ENCODE results near the gene SCGB1C1.
A peak's percentile ranks its signal among the peaks of the same experiment; 100 is the strongest.
"Not testable (repeated sequence)": the region's sequence is repeated elsewhere in the genome, so short reads cannot be mapped to it uniquely, and the experiment has no call there.

SCGB1C1 gene

DNA sequence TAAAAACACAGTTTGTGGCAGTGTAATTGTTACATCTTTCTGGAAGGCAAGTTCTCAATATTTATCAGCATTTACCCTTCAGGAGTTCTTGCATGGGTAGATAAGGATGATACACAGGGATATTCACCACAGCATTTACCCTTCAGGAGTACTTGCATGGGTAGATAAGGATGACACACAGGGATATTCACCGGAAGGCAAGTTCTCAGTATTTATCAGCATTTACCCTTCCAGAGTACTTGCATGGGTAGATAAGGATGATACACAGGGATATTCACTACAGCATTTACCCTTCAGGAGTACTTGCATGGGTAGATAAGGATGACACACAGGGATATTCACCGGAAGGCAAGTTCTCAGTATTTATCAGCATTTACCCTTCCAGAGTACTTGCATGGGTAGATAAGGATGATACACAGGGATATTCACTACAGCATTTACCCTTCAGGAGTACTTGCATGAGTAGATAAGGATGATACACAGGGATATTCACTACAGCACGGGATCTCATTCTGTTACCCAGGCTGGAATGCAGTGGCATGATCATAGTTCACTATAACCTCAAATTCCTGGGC, 27.9 kb downstream of the SCGB1C1 start:
- DNase-seq, result not testable (repeated sequence)

DNA sequence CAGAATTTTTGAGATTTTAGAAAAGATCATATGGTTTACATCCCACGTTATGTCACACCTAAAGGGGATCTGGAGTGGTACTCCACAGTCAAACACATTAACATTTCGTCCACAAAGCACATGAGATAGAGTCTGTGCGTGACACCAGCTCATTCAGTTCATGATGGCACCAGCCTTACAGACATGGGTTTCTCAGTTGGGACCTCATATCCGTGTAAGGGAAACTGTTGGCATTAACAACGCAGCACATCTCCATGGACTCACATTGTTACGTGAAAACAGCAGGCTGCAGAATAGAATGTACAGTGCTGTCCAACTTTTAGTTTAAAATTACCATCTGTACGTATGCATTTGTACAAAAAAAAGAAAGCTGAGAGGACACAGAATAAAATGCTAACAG, 28.7 kb downstream of the SCGB1C1 start:
- no peak for DNase-seq

DNA sequence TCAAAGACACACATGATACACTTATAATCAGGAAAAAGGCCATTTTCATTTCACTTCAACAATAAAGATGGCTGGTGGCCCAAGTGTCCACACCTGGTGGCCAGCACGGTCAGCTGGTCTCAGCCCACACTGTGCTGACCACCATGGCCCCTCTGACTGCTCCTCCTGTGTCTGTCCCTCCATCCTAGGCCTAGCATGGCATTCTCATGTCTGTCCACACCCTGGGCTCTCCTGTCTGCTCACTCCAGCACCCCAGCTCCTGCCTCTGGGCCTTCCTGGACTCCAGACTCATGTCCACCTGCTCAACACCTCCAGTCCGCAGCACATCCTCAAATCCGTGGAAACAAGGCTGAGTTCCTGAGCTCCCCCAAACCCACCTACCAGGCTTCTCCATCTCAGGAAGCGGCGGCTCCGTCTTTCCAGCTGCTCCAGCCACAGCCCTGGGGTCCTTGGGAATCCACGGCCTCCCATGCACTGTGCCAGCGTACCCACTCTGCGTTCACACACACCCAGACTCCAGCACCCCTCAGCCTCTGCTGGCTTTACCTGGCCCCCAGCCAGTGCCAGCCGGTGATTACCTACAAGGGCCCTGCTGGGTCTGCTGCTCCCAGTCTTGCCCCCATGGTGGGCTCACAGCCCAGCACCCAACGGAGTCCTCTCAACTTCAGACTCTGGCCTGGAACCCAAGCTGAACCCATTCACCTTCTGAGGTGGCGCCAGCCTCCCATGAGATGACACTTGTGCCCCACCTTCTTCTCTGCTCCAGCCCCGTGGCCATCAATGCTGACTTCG, 29.3 kb downstream of the SCGB1C1 start:
- DNase-seq, result no peak

DNA sequence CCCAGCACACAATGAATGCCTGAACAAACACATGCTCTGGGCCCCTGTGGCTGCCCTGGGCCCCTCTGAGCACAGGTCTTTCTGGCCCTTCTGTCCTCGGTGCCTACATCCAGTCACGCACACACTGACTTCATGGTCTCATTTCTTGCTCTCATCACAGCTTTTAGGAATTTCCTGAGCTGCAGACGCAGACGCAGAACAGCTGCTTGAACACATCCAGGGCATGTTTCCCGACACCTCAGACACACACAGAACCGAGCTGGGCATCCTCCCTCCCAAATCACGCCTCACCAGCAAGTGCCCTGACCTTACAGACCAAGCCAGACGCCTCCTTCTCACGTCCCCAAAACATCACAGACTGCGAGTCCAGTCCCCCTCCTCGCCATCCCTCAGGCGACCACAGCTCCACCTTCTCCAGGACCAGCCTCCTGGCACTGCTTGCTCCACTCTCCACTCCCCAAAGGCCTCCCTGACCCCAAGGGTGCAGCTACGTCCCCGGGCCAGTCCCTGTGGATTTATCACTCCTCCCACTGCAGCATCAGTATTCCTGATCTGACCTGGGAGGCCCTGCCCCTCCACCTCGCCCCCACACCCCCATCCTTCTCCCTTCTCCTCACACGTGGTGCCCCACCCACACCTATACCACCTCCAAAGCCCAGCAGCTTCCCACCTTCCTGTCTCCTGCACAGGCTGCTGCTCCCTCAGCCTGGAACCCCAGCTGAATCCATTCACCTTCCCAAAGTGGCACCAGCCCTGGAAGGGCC, 30.3 kb downstream of the SCGB1C1 start:
- no peak for DNase-seq

DNA sequence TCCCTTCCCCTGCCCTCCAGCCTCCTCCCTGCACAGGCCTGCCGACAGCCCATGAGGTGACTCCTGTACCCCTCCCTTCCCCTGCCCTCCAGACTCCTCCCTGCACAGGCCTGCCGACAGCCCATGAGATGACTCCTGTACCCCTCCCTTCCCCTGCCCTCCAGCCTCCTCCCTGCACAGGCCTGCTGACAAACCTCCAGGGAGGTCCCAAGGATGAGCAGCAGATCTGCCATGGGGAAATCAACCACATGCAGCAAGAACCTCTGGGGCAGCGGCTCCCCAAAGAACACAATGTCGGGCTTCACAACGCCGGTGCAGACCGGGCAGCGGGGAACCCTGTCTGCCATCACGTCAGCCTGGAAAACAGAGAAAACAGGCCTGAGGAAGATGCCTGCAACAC, 31.0 kb downstream of the SCGB1C1 start:
- DNase-seq, result no peak

DNA sequence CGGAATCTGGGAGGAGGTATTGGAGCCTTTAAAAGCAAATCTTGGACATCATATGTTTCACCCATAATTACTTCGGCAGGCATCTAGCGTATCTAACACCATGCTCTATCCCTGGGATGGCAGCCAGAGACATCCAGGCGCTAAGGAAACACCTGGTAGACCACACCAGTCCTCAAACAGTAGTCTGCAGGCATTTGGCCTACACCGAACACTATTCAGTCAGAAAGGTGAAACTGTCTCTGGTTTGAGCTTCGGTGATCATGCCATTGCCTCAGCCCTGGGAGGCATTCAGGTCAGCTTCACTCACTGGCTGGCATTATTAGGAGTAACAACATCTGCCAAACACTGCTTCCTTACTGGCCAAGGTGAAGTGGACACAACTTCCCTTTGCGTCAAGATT, 31.5 kb downstream of the SCGB1C1 start:
- no peak for DNase-seq

DNA sequence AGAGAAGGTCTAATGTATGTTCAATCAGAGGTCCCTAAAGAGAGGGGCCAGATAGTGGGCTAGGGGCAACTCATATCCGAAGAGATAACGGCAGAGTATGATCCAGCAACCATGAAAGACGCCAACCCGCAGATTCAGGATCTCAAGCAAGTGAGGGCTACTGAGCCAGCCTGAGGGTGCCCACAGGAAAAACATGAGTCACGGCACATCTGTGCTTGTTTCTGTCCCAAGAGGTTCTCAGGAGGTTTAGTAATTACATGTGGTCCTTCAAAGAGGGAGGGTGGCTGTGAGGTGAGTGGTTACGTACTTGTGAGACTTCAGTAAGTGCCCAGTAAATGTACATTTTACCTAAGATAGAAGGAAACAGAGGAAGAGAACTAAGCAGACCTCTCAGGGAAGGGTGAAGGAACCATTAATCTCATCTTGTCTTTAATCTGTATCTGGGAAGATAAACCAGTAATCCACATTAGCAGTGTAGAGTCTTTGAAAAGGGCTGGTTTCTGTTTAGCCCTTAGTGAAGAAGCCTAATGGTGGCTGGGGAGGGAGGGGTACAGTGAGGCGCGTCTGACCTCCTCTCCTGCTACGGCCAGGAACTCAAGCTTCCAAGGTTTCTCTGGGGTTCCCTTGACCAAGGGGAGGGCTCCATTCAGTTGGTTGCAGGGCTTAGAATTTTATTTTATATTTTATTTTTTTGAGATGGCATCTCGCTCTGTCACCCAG, 33.0 kb downstream of the SCGB1C1 start:
- DNase-seq, result no peak

DNA sequence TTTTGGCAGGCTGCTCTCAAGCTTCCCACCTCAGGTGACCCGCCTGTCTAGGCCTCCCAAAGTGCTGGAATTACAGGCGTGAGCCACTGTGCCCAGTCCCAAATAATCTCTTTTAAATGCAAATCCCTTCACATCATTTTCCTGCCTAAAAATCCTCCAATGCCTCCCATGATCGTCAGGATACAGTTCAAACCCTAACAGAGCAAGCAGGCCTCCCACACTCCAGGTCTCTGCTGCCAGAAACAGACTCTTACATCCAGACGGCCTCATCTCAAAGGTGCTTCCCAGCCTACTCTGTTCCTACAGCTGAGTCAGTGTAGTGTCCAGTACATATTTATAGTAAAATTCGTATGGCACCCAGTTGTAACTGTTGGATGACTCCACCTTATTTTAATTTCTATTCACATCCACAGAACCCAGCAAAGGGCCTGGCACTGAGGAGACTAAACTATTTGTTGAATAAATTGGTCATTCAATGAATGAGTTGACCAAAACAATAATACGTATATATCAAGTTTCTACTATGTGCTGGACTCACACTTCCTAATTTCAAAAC, 35.0 kb downstream of the SCGB1C1 start:
- DNase-seq, result no peak

DNA sequence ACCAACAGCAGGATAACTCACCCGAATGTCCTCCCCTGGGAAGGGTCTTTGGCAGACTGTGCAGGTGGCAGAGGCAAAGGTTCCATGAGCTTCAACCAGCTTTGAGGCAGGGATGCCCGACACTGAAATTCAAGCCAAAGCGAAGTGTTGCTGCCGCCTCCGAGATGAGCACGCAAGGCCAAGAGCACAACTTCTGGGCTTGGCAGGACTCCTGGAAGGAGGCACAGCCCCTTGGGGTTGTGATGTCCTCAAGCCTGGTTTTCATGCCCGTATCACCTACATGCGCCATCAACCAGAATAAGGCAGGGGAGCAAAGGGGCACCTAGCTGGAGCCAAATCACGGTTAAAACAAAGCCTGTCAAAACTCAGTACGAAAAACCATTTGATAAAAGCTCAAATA, 37.6 kb downstream of the SCGB1C1 start:
- no peak for DNase-seq

DNA sequence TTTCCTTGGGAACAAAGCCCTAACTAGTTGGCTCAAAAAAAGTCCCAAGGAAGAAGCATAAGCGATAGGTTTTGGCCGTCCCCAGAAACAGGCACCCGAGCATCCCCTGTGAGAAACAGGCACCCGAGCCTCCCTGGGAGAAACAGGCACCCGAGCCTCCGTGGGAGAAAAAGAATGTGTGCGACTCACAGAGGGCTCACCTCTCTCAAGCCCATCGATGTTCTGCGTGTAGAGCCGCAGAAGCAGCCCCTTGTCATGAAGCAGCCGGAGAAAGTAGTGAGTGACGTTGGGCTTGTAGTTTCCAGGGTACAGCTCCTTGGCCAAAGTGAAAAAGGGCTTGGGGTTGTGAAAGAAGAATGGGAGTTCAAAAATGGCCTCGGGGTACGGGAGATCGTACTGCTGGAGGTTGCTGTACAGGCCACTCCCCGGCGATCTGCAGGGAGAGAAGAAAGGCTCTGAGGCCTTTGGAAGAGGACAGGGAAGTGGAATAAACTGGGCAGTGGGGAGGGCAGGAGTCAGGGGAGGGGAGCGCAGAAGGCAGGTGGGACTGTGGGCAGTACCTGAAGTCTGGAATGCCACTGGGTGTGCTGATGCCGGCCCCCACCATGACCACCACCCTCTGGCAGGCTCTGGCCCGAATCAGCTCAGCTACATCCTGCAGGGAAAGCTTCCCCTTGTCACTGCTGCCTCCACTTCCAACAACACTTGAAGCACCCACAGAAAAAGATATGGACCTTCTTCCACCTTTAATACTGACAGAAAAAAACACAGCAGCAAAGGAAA, 40.1 kb downstream of the SCGB1C1 start:
- no peak for DNase-seq

DNA sequence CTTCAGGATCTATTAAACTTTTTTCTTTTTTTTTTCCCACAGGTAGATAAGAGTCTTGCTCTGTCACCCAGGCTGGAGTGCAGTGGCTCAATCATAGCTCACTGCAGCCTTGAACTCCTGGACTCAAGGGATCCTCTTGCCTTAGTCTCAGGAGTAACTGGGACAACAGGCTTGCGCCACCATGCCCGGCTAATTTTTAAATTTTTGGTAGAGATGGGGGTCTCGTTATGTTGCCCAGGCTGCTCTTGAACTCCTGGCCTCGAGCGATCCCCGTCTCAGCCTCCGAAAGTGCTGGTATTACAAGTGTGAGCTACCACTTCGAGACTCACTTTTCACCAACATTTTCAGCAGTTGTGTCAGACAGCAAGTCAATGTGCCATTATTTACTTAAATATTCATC, 42.3 kb downstream of the SCGB1C1 start:
- DNase-seq, result no peak

DNA sequence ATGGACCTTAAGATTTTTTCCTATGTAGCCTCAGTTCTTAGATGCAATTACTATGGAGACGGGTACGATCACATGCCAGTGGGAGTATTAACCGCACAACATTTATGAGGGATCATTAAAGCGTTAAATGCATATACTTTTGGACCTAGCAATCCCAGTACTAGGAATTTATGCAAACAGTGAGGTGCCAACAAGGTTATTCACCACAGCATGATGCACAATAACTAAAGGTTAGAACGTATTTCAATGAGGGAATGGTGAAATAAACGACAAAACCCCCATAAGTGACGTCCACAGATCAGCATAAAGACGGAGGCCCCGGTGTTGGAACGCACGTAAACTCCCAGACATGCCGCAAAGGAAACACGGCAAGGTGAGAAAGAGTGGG, 42.7 kb downstream of the SCGB1C1 start:
- no peak for DNase-seq

DNA sequence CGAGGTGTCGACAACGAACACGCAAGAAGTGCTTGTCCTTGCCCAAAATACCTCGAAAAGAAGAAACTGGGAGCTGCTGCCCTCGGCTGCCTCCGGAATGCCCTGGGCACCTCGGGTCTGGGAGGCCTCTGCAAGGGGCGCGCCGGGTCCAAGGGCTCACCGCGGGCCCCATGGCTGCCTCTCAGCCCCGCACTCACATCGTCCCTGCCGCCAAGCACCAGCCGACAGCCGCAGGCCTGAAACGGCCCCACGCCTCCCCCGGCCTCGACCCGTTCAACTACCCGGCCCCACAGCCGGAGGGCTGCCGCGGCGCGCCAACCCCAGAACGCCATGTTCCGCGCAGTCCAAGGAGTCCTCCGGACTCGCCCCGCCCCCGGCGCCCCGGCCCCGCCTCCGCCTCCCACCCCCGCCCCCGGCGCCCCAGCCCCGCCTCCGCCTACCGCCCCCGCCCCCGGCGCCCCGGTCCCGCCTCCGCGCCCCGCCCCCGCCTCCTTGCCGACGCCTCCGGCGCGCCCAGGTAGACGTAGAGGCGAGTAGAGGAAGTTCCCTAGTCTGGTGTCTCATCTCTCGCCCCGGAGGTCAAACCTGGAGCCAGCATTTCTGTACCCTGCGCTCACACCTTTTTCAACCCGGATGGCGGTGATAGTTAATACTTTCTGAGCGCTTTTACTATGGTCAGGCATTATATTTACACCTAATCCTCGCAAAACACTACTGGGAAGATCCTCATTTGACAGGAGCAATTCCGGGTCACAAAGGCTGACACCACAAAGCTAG, 43.3 kb downstream of the SCGB1C1 start, which contains the start of gene SIRT3:
Gene SIRT3, minus strand, starts transcription at position 346 of the 777 bp plus-strand sequence. Its CDS starts 14 bp downstream, at position 332.
- DNase-seq, result peak; percentile 19

DNA sequence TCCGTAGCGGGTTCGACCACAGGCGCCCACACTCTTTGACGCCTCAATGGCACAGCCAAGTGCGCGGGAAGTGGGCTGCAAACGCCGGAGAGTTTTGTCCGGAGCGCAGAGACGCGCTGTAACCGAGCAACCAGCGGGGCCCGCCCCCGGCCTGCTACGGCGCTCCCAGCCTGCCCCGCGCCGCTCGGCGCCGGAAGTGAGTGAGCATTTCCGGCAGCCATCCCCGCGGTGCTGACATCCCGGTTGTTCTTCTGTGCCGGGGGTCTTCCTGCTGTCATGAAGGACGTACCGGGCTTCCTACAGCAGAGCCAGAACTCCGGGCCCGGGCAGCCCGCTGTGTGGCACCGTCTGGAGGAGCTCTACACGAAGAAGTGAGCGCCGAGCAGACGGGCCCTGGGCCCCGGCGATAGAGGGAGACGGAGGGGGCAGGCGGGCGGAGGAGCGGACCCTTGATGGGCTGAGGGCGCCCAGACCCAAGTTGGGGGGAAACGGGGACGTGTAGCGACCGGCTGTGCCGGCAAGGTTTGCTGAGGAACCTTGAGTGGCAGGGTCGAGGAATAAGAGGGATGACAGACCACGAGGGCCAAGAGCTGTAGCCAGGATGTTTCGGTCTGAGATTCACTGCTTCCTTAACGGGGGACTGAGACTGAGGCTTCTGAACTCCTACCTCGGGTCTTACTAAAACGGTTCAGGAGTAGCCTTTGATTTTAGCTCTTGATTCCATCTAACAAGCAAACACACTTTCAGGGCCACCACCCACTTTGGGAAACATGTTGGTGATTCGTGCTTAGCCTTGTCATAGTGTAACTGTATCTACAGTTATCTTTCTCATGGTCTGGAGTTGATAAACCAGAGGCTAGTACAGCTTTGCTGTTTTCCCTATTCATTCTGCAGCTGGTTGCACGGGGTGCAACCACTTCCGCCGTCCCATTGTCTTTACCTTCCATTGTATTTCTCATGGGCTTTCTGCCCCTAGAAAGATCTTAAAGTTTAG, 44.2 kb downstream of the SCGB1C1 start, which contains the start of gene PSMD13:
Gene PSMD13, plus strand, starts transcription at position 203 of the 994 bp plus-strand sequence. Its CDS starts 74 bp downstream, at position 277.
- peak; percentile 25 for DNase-seq

DNA sequence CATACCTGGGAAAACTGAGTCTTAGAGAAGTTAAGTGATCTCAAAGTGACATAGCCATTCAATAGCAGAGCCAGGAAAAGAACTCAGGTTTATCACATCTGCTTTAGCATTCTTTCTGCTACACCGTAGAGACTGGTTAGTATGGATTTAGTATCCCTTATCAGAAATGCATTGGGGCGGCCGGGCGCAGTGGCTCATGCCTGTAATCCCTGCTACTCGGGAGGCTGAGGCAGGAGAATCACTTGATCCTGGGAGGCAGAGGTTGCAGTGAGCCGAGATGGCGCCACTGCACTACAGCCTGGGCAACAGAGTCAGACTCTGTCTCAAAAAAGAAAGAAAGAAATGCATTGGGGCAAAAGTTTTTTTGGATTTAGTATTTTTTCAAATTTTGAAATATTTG, 45.5 kb downstream of the SCGB1C1 start:
- DNase-seq, result not testable (repeated sequence)

DNA sequence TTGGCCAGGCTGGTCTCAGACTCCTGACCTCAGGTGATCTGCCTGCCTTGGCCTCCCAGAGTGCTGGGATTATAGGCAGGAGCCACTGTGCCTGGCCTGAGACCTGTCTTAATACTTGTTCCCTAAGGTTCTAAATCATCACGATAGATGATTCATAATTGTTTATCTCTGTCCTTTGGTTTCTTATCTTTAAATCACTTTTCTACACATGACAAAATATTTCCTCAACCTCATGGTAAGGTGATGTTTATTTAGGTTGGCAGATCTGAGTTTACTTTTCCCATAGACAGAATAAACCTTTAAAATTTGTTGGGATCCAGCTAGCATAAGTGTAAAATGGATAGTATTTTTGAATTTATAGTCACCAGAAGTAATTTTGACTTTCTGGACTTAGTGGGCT, 47.4 kb downstream of the SCGB1C1 start:
- no peak for DNase-seq

DNA sequence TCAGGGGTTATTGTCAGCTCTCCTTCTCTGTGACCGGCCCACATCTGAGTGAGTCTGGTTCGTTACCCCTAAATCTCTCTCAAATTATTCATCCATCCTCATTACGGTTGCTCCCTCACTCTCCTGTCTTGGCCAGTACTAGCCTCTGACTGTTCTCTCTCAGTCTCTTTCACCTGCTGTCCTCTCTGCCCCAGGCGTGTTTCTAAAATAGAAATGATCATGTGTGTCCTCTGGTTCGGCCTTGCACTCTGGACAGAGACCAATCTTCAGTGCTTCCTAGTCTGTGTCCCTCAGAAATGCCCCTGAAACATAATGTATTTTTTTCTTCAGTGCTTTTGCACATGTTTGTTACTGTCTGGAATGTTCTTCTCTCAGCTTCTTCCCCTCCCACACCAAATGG, 48.8 kb downstream of the SCGB1C1 start:
- DNase-seq, result no peak

Data from NCI-H510A (cell line).